OCI-M2 (cell line): ENCODE data around the gene KCNA1.

ENCODE experiments used
- DNase-seq: peaks from one replicate; lab custom pipeline; 2025; ENCODE audit not compliant: unreplicated experiment; lab: John Stamatoyannopoulos, UW

KCNA1 gene

GRCh38 chr12:4910502-4911315 lies 1.0 kb downstream of the KCNA1 start:
- no peak for DNase-seq

GRCh38 chr12:4911316-4911994 lies 1.8 kb downstream of the KCNA1 start:
- no peak for DNase-seq

GRCh38 chr12:4914720-4915119 lies 5.0 kb downstream of the KCNA1 start:
- DNase-seq: no peak

- DNase-seq: no peak
Observed at GRCh38 chr12:4915752-4916151, 6.0 kb downstream of the KCNA1 start.

GRCh38 chr12:4918950-4919660 lies 9.4 kb downstream of the KCNA1 start:
- no peak for DNase-seq

GRCh38 chr12:4932576-4932975 lies 22.9 kb downstream of the KCNA1 start:
- DNase-seq: no peak

- no peak for DNase-seq
Observed at GRCh38 chr12:4933411-4933810, 23.7 kb downstream of the KCNA1 start.

GRCh38 chr12:4934407-4935035 lies 24.8 kb downstream of the KCNA1 start:
- no peak for DNase-seq

GRCh38 chr12:4938900-4939299 lies 29.2 kb downstream of the KCNA1 start:
- no peak for DNase-seq

- no peak for DNase-seq
Observed at GRCh38 chr12:4939418-4940023, 29.8 kb downstream of the KCNA1 start.

- DNase-seq: no peak
Observed at GRCh38 chr12:4943067-4943937, 33.6 kb downstream of the KCNA1 start.

GRCh38 chr12:4943938-4944284 lies 34.2 kb downstream of the KCNA1 start:
- DNase-seq: no peak

GRCh38 chr12:4947253-4947652 lies 37.5 kb downstream of the KCNA1 start:
- no peak for DNase-seq

- no peak for DNase-seq
Observed at GRCh38 chr12:4951083-4951482, 41.4 kb downstream of the KCNA1 start.

GRCh38 chr12:4951601-4952000 lies 41.9 kb downstream of the KCNA1 start:
- DNase-seq: no peak

- no peak for DNase-seq
Observed at GRCh38 chr12:4954621-4955354, 45.1 kb downstream of the KCNA1 start.

- no peak for DNase-seq
Observed at GRCh38 chr12:4956054-4956453, 46.3 kb downstream of the KCNA1 start.

GRCh38 chr12:4956968-4957367 lies 47.3 kb downstream of the KCNA1 start:
- DNase-seq: no peak

- DNase-seq: no peak
Observed at GRCh38 chr12:4957761-4958160, 48.1 kb downstream of the KCNA1 start.
